ENCODE data around the gene LMBR1.

Gene LMBR1

DNA sequence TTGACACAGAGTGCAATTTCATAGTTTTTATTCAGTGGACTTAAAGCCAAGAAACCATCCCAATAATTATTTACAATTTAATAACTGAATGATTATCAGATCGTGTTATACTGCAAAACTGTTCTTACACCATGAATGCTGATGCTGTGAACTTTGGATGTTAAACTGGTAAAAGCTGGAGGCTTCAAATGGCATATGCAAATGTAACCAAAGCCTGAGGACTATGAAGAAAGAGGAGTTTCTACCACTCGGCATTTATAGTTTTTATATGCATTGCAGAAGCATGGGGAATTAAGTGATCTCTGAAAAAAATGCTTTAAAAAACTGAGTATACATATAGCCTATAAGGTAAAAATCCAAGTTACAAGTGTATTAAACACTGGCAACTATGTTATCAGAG, 210.1 kb downstream of the LMBR1 start:
- no peak for DNase-seq

DNA sequence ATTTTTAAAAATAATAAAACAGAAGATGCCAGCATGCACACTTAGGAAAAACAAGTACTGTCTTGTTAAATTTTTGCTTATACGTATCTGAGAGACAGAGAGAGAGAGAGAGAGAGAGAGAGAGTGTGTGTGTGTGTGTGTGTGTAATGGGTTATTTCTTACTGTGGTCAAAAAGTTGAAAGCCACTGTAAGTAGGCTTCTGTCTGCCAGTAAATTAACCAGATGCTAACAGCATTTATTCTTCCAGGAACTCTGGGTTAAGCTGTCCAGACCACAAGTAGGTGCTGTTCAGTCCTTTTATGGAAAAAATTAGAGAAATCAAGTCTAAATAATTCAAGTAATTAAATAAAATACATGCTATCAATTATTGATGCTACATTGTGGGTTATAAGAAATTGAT, 212.7 kb downstream of the LMBR1 start:
- DNase-seq, result no peak

DNA sequence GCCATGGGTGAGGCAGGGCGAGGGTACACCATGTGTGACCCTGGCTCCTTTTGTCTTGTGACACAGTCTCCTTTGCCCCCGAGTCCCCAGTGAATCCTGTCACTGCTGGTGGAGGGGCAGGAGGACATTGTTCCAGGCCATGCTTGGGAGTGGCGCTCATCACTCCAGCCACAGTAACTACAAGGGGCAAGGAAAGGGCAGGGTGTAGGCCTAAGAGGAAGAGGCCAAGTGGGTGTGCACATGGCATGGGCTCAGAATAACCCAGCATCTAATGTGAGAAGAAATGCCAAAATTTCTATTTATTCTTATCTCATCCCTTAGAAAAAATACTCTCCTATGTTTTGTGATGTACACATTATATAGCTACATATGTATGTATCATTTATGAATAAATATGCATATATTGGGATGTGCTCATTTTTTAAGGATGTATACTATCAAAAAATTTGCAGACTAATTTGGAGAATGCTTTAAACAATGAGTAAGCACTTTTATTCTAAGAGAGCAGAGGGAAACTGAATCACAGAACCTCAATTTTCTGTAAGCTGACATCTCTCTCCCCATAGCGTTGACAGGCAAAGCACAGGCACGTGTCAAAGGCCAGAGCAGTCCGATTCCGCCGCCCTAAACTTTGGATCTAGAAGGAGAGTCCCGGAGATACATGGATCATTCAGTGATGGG, 215.5 kb downstream of the LMBR1 start:
- DNase-seq, result no peak

DNA sequence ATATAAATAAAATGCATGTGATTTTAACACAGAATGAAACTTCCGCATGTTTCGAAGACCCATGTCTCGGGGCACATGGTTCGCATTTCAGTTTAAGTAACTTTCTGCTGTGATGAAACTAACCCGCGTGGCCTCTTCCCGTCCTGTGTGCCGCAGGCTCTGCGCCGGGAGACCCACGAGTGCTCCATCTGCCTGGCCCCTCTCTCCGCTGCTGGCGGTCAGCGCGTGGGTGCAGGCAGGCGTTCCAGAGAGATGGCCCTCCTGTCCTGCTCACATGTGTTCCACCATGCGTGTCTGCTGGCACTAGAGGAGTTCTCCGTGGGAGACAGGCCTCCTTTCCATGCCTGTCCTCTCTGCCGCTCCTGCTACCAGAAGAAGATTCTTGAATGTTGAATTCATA, 216.7 kb downstream of the LMBR1 start:
- DNase-seq, result no peak

DNA sequence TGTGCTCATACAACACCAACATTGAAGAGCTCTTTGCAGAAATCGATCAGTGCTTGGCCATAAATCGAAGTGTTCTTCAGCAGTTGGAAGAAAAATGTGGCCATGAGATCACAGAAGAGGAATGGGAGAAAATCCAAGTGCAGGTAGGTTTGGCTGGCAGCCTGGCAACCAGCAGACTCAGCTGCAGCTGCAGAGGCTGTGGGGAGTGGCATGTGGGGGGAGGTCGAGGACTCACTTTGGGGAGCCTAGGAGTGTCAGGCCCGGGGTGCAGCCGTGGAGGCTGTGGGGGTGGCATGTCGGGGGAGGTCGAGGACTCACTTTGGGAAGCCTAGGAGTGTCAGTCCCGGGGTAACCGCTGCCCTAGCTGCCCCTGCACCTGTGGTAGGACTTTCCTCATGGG, 217.3 kb downstream of the LMBR1 start:
- no peak for DNase-seq

DNA sequence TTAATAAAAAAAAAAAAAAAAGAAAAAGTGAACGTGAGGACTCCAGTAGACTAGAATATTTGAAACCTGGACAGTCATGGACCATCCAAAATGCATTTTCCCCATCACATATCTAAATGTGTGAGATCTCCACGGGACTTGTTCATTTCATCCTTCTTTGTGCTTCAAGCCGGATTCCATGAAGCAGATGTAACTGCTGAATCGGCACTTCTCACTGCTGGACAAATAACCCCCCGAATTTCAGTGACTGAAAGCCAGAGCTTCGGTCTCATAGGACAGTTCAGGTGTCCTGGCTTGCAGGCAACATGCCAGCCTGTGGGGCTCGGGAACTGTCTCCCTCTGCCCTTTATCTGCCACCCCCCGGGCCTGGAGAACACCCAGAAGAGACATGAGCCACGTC, 219.1 kb downstream of the LMBR1 start:
- no peak for DNase-seq

DNA sequence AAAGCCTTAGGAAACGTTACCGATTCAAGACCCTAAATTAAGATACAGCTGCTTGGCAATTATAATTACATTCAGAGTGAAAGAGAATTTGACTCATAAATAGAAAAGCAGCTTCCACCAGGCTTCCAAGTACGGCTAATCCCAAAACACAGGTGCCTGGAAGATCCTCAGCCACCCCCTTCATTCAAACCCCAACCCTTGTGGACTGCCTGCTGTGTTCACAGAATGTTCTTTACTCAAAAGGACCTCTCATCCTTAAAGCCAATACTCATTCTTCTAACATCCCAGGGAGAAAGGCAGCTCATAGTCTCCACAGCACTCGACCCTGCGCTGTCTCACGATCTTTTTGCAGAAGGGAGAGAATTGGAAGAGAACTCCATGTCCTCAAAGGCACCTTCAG, 219.5 kb downstream of the LMBR1 start:
- no peak for DNase-seq

DNA sequence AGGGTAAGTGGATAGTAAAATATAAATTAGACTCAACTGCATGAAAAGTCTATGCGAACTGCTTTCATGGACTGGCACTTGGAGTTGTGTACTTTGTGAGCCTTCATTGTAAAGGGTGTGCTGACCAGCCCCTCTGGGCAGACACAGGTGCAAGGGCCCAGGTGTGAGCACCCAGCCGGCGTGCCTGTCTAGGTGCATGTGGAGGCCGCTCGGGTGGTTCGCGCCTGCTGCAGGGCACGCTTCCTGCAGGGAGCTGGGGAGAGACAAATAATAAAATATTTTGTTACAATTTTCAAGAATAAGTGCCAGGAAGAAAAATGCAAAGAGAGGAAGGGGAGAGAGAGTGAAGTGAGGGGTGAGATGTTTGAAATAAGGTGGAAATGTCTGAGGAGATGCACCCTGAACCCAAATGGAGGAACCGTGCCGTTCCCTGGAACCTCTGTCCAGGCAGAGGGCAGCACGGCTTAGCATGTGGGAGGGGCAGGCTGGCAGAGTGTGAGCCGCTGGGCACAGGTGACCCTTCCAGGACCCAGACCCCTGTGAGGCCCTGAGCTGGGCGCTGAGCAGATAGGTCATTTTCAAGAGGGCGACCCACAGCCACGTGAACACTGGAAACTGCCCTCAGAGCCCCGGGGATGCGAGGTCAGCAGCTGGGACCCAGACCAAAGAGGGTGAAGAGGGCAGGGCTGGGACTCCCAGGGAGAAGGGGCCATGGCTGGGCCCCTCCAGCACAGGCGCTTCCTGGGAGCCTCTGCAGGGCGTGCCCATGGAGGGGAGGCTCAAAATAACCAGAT, 223.8 kb downstream of the LMBR1 start:
- DNase-seq, result peak; percentile 9

DNA sequence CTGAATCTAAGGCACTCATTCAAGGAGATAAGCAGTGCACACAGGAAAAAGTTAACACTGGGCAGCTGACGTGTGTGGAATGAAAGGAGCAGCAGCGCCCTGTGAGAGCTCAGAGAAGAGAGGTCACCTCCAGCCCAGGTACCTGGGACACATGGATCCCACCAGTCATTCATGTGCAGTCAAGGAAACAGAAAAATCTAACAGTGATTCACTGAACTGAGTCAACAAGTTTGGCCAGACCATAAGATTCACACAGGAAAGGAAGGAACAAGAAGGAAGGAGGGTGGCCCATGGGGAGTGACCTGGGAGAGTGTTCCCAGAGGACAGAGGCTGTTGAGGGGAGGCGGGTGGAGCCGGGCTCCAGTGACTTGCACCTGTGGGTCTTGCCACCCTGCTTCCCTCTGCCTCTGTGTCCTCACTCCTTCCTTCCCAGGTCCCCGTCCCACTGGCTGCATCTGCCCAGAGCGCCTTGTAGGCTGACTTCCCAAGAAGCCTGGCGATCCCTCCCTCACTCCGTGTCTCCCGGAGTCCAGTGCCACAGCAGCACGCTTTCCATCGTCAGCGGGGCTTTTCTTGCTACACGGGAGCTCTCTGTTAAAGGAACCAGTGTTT, 224.7 kb downstream of the LMBR1 start:
- DNase-seq, result peak; percentile 22

DNA sequence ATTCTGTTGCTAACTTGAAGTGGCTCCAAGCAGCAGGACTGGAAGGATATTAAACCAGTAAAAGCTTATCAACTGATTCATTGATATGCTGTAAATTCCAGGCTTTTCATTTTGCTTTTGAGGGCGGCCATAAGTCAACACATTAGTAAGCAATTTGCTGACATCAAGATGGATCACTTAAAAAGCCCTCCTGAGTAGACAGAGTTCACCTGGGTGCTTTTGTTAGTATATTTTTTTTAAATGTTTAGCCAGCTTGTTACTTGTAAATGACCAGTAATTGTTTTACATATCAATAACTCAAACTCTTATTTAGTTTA, 225.9 kb downstream of the LMBR1 start:
- DNase-seq, result peak; percentile 80

DNA sequence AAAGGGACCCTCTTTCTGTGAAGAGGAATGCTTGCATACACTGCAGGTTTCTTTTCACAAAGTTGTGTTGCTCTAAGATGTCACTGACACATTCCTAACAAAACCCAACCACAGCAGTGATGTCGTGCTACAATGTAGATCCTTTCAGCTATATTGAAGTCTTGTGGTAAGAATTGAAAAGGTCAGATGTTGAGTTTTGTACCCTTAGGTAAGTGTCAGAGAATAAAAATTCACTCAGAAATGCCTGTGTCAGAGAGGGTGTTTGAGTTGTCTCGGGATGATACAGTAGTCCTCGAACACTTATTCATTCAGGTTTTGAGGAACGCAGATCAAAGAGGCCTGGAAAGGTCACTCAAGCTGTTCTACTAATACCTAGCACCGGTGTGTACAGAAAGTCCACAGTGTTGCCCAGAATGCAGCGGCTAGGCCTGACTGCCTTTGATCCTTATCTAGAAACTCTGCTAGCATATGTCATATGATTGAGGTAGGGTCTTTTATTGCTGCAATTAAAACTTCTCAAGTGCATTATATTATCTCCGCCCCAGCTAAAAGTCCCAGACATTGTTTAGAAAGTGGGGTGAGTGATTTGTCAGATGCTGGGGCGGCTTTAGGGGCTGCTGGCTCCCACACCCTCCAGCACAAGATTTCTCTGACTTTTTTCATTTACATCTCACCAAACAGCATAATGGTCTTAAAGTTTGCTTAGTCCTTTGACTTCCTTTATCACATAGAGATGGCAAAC, 226.4 kb downstream of the LMBR1 start:
- peak; percentile 70 for DNase-seq

DNA sequence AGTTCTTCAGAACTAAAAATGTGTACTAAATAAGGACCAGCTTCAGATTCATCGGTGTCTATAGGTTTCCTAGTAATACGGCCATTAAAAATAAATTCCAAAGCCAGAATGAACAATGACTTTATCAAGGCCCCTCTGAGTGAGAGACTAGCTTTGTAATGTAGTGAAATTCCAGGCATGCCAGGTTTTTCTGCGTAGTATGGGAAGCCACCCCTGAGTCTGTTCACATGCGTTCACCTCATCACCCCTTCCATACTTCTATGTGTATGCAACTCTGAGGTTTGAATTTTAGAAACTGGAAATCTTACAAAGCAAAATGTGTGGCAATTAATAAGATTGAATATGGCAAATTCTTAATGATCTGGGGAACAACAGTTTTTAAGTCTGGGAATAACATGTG, 227.9 kb downstream of the LMBR1 start:
- no peak for DNase-seq

DNA sequence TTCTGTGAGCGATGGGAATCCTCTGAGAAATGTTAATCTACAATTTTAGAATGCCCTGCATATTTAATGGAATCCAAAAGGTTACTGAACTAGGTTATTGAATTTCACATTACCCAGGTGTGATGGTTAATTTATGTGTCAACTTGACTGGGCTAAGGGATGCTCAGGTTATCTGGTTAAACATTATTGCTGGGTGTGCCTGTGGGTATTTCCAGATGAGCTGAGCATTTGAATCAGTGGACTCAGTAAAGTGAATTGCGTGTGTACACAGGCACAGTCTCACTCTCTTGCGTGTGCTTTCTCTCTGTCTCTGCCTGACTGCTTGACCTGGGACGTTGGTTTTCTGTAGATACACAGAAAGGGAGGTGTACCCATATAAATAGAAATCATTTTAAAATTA, 230.7 kb downstream of the LMBR1 start:
- DNase-seq, result no peak

DNA sequence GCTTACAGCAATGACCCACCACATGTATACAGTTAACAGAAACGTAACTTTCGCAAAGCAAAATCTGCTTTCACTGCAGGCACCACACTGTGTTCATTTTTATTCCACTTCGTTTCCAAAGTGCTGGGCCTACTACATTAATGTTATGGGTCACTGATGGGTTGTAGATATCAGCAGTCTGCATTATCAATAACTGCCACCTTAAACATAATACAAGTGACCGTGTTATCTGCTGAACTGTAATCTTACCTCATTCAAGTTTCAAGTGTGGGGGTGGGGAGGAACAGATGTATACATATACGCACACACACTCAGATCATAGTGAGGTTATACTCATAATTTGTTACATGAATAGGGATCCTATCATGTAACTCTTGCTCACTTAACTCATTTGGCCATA, 231.3 kb downstream of the LMBR1 start:
- no peak for DNase-seq

DNA sequence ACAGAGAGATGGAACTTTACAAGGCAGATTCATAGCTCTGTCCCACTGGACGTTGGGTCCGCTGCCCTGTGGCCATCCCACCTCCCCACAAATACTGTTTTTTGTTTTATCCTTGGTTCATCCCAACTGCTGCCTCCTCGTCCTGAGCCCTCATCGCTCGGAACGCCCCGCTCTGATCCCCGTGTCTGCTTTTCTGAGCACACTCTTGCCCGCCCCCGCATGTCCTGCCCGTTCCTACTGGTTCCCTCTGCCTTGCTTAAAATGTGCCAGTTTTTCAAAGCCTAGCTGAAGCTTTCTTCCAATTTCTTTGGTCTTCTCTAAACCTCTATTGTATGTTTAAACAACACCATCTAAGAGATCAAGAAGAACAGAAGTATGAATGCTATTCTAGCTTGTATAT, 233.0 kb downstream of the LMBR1 start:
- DNase-seq, result no peak

DNA sequence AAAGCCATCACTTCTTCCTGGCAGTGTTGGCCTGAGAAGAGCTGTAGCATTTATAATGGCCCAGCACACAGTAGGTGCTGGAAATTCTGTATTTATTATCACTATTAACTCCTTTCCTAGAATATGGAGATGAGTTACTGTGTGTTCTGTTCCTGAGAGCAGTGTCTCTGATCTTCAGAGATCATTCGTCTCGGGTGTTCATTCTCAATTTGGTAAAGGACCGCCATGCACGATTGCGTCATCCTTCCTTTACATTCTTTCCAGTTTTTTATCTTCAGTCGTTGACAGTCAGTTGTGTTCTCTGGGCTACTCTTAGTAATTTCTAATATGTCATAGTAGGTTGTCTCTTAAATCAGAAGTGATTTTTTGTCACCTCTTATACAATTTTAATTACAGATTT, 233.8 kb downstream of the LMBR1 start:
- no peak for DNase-seq

DNA sequence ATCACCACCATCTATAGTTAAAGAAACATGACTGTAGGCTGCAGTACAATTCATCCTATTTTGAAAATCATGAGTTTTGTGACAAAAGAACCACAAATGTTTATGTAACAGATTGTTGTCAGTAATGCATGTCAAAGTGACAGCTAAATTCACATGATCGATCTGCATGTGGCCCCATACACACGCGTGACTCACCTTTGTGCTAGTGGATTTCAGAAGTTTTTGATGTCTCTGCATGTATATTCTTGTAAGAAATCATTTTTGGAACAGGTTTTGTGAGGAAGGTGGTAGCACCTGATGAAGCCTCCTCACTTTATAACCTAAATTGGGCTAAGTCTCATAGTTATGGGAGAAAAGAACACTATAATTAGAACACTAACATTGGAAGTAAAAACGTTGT, 235.3 kb downstream of the LMBR1 start:
- DNase-seq, result no peak

DNA sequence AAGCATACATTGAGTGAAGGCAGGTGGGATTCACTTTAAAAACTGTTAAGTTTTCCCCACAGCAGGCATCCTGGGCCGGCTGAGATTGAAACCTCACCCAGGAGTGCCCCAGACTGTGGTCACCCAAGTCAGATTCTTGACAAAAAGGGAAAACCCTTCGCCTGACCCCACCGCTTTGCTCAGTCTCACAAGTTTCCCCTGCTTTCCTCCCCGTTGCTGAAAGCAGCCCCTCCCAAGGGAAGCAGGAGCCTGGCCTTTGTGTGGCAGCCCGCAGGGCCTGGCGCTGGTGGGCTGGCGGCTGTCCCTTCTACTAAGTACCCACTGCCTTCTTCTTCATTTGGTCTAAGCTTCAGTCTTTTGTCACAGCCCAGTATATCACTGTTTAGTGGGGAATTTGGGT, 236.4 kb downstream of the LMBR1 start:
- DNase-seq, result peak; percentile 14

DNA sequence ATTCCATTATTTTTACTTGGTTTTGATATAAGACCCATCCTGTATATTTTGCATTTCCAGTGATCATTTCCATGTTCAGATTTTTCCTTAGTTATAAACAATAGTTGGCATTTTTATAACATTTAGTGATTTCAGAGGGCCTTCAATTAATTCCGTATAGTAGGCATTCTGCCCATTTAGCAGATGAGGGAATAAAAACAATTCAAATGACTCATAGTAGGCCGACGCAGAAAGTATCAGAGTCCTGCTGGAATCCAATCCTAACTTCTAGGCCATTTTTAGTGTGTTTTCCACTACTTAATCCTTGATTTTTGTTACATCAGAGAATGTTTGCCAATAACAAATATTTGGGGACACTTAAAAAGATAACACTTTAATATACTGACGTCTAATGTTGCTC, 237.0 kb downstream of the LMBR1 start:
- no peak for DNase-seq

DNA sequence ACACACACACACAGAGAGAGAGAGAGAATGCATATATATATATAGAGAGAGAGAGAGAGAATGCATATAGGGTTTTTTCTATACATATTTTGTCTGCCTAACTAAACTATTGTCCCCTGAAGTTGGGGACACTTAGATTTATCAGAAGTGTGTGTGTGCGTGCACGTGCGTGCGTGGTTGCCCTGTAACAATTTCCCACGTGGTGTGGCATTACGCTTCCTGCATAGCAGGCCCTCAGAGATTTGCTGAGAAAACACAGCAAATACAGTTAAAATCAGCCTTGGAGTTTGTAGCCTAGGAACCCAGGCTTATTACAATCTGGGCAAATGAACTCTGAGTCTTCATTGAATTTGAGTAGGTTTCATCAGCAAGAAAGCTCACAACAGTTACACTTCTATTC, 237.7 kb downstream of the LMBR1 start:
- no peak for DNase-seq

DNA sequence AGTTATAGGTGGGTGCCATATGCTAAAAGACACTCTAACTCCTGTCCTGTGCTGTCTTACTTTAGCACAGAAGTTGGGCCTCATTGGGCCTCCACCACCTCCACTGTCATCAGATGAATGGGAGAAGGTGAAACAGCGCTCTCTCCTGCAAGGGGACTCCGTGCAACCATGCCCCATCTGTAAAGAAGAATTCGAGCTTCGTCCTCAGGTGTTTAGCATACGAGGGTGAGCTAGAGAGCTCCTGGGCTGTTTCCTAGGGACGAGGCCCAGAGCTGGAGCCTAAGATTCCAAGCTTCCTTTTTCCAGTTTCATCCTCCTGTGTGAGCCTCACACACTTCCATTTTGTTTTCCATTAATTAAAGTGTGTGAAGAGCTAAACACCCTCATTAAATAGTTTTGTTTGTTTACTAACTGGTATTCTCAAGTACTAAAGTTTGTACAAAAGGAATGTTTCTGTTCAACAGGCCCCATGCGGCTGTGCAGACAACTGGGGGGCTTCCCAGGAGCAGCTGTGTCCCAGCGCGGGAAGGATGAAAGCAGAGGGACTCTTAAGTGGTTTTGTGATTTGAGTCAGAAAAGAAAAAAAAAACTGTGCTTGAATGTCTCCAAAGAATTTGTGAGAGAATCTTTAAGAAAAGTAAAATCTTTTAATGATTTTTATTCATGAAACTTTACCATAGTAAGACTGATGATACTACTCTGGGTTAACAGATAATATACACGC, 238.3 kb downstream of the LMBR1 start:
- no peak for DNase-seq

DNA sequence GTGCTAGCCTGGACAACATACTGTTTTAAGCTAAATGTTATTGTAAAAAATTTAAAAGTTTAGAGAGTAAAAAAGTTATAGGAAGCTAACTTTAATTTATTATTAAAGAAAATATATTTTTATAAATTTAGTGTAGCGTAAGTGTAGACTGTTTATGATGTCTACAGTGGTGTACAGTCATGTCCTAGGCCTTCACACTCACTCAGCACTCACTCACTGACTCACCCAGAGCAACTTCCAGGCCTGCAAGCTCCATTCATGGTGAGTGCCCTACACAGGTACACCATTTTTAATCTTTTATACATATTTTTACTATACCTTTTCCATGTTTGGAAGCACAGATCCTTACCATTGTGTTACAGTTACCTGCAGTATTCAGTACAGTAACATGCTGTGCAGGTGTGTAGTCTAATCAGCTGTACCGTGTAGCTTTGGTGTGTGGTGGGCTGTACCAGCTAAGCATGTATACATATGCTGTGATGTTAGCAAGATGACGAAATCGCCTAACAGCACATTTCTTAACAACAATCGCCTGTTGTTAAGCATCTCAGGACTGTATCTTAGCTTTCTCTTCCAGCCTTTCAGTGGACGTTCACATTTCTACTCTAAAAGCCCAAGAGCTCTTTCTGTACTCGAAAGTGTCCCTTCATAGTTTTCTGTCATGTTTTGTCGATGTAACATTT, 240.0 kb downstream of the LMBR1 start:
- DNase-seq, result no peak

DNA sequence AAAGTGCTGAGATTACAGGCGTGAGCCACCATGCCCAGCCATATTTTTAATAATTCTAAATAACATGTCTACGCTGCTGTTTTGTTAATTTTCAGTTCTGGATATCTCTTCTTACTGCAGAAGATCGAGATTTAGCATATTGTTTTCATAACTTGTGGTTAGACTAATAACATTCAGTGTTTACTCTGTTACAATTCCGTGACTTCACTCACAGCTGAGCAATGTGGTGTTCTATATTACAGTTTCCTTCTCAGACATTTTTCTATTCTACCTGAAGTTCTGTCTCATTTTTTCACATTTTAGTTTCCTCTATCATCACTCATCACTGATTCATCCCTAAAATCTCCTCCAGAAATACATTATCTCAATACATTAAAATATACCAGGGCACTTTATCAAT, 241.5 kb downstream of the LMBR1 start:
- DNase-seq, result no peak
